Esophagus squamous epithelium (tissue), 4 donors: ENCODE results near the gene WHAMM.

Experiments
- CTCF ChIP-seq, 6 experiments: fragments of 450-650 bp in 4 of 6; fragments of 200-600 bp in 2 of 6; sonication (generic) in 2 of 6; IDR thresholded peaks; one replicate each; pipeline ENCODE4 v1.5.1; 2016 to 2019; ENCODE audit warnings: antibody characterized with exemption in 6 of 6, mild to moderate bottlenecking in 4 of 6, moderate library complexity in 4 of 6
- POLR2A ChIP-seq, 4 donors: fragments of 450-650 bp; IDR thresholded peaks; one replicate each; pipeline ENCODE4 v1.6.1; 2017; ENCODE audit warnings: antibody characterized with exemption in 4 of 4, mild to moderate bottlenecking in 4 of 4, moderate library complexity in 3 of 4

- TF ChIP-seq POLR2A (IDR thresholded peaks at IDR 0.05): no peak
- TF ChIP-seq CTCF (IDR thresholded peaks at IDR 0.05): no peak
Observed at GRCh38 chr15:82856397-82857170, 47.2 kb downstream of the WHAMM start.
